GM18907 (cell line): ENCODE results near the gene NHLH1.

Source experiments
- ATAC-seq: cut with Tn5 transposase; IDR thresholded peaks from one replicate; pipeline ENCODE4 v1.9.1; 2021; ENCODE audit warnings: mild to moderate bottlenecking, moderate library complexity; ENCODE audit not compliant: unreplicated experiment

Gene NHLH1

GRCh38 chr1:160358073-160358472 lies 8.8 kb upstream of the NHLH1 start:
- no peak for ATAC-seq

GRCh38 chr1:160359559-160360226 lies 7.2 kb upstream of the NHLH1 start:
- no peak for ATAC-seq

DNA sequence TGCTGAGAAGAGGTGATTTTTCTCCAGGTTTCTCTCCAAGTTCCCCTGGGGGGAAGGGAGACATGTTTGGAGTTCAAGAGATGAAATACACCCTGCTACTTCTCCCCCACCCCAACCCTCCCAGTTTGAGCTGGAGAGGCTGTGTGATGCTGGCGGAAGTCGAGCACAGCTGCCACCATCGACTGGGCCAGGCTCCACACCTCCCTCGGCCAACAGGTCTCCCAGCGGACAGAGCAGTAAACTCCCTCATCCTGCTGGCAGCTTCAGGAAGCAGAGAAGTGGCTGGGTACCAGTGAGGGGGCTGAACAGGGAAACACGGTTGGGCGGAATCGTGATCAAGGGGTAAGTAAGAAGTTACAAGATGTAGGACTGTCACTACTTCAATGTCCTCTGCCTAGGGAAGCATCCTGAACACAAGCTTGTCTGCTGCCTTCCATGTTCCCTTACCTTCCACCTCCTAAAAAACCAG lies 6.6 kb upstream of the NHLH1 start:
- ATAC-seq: no peak

DNA sequence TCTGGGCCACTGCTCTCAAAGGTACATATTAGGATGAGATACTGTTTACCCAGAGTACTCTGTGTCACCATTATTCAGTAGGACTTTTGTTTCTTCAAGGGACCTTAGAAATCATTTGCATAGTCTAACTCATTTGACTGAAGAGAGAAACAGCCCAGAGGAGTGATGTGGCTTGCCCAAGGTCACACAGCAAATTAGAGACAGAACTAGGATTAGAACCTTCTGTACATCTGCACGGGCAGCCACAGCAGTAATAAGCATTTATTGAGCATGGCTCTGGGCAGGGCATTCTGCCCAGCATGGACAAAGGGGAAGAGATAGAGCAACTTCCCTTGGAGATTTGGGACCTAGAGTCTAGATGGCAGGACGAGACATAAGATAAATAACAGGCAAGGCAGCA lies 5.7 kb upstream of the NHLH1 start:
- ATAC-seq: no peak

DNA sequence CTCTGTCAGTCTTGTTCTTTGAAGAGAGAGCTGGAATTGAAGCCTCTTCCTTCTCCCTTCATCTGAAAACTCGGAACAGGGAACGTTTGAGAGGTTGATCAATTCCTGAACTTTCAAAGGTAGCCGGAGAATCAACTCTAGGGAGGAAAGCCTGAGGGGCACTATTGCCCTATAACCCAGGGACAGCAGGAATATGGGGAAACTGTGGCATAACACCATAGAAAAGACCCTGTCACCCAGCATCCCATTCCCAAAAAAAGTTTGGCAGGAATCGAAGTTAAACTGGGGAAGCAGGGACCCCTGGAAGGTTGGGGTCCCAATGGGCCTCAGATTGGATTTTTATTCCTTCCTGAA lies 5.1 kb upstream of the NHLH1 start:
- no peak for ATAC-seq

GRCh38 chr1:160362168-160362957 lies 4.5 kb upstream of the NHLH1 start:
- no peak for ATAC-seq

GRCh38 chr1:160363010-160363409 lies 3.9 kb upstream of the NHLH1 start:
- no peak for ATAC-seq

- ATAC-seq: no peak
Observed at GRCh38 chr1:160363951-160364735, 2.7 kb upstream of the NHLH1 start.

DNA sequence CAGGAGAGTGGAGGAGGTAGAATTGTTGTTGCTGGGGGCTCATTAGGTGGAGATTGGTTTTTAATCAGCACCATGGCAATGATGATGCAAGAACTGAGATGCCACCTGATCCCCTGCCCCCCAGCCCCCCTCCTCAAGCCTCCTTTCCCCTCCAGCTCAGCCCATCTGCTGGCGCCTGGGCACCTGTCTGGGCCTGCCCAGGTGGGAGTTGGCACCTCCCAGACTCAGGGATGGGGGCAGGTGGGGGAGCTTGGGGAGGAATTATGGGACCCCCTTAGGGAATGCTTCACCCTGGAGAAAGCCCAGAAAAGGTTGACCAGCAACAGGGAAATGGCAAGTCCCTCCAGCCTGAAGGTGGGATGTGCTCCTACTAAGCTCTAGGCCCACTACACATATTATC lies 1.5 kb upstream of the NHLH1 start:
- no peak for ATAC-seq

DNA sequence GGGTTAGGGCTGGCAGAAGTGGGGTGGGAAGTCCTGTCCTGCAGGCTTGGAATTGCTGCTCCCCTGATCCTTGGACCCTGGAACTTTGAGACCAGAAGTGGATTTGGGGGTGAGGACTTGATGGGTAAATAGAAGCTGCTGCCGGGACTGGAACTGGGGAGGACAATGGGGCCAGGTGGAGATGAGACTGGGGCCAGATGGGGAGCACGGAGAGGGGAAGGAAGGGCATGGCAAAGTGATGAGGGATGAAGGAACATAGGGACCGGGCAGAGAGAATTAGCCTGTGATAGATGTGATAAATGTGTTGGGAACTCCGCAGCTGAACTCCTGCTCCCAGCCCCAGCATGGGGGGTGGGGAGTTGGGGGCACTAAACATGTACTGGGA lies 637 bp downstream of the NHLH1 start:
- no peak for ATAC-seq

DNA sequence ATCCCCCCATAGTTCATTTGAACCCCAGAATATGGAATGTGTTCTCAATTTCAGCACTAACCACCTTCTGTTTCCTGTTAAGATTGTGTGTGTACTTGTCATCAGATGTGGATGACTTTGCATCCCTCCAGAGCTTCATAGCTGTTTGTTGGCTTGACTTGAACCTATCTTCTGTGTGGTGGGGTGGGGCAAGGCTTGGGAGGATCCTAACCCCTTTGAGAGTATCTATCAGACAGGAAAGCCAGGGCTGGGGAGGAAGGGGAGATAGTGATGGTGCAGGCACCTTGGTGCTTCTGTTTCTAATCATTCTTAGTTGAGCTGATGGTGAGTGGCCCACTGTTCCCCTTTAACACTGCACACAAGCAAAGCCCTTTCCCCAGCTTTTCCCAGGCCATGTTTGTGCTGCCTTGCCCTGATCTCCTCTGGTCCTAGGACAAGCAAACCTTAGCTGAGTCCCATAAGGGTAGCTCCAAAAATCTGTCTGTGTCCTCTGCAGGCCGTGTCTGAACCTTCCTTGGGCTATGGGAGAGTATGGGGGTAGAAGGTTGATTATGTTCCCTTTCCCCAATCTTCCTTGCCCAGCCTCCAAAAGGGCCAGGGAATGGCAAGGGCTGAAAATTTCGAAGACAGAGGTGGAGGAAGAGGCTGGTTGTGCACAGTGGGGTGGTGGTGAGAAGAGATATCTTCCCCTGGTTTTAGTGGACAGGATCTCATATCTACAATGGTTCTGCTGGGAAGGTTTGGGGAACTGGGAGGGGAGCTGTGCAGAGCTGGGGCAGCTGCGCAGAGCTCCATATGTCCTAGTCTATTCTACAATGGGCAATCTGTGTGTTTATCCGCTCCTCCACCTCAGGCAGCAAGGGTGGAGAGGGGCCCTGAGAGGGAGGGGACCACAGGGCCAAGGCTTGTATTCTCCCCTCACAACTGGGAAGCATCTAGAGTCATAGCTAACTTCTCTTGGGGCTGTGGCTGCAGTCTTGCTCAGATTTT lies 1.4 kb downstream of the NHLH1 start:
- no peak for ATAC-seq

- ATAC-seq: no peak
Observed at GRCh38 chr1:160369087-160369486, 2.2 kb downstream of the NHLH1 start.

GRCh38 chr1:160370561-160371345 lies 3.9 kb downstream of the NHLH1 start:
- no peak for ATAC-seq

DNA sequence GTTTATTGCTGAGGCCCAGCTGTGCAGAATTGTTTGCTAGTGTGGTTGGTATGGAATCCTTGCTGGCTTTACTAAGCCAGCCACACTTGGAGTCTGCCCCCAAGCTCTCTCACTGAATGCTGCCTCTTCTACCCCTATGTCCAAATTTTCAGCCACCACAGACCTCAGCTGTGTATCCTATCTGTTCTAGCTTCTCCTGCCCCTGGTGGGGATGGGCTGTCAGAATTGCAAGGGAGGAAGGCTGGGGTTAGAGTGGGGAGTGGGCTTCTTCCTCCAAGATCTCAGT lies 4.4 kb downstream of the NHLH1 start:
- no peak for ATAC-seq

- ATAC-seq: no peak
Observed at GRCh38 chr1:160371756-160372155, 4.9 kb downstream of the NHLH1 start.

DNA sequence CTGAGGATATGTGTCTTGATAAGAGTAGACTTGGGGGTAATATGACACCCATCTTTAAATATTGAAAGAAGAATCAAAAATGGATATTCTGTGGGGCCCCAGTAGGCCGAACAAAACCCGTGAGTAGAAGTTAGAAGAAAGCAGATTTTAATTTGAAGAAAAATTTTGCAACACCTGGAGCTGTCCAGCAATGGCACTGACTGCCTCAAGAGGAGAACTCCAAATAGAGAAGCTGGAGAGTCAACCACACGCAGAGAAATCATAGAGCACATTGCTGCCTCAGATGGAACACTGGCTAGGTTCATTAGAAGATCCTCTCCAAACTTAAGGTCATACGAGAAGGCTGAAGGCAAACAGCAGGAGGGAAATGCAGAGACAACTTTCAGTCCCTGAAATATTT lies 6.8 kb downstream of the NHLH1 start:
- ATAC-seq: no peak

GRCh38 chr1:160374306-160375110 lies 7.6 kb downstream of the NHLH1 start:
- ATAC-seq: no peak

DNA sequence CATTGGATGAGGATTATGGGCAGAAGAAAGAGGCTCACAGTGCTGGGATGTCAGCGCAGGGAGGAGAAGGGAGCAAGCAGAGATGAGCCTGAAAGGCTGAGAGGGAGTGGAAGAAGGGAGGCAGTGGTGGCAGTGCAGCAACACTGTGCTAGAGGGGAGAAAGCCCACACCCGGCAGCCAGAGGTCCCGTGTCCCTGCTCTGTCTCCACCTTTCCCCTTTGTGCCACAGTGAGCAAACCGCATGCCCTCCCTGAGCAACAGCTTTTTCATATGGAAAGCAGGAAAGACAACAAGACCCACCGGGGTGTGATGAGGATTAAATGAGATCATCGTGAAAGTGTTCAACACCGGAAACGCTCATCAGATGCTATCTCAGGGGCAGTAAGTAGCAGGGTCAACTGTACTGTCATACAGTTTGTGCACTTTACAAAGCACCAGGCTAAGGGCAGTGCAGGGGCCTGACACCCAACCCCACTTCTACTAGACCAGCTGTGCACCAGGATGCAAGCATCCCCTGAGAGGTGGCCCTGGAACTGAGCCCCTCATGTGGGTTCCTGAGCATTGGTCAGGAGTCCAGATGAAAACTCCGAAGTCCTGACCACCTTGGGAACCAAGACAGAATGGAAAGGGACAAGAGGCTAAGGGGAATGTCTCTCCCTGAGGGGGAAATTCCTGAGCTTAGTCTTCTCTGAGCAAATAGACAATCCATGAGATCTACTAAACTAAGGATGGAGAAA lies 9.1 kb downstream of the NHLH1 start:
- ATAC-seq: no peak
